NCI-H1417 (cell line): ENCODE data around the gene OSBPL3.
A peak's percentile ranks its signal among the peaks of the same experiment; 100 is the strongest.

Source experiments
- DNase-seq, 3 experiments: peaks; one replicate each; lab custom pipeline; 2025; lab: John Stamatoyannopoulos, UW

The OSBPL3 gene

GRCh38 chr7:24951441-24951980 is 28.5 kb downstream of the OSBPL3 start:
- DNase-seq = no peak

DNA sequence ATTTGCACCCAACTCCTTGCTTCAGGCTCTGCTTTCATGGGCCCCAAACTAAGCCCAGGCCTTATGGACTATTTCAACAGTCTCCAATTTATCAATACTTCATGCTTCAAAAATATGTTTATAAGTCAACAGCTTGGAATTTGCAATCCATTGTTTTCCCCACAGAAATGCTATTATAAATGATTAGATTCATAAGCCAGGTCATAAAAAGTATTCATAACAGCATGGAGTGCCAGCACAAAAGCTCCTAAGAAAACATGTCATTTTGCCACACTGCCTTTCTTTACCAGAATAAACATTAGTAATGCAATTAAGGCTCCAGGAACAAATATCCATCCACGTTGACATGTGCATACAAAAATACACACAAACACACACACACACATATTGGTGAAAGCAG is 30.1 kb downstream of the OSBPL3 start:
- DNase-seq = peak in 1 of 3 experiments; percentile 40

DNA sequence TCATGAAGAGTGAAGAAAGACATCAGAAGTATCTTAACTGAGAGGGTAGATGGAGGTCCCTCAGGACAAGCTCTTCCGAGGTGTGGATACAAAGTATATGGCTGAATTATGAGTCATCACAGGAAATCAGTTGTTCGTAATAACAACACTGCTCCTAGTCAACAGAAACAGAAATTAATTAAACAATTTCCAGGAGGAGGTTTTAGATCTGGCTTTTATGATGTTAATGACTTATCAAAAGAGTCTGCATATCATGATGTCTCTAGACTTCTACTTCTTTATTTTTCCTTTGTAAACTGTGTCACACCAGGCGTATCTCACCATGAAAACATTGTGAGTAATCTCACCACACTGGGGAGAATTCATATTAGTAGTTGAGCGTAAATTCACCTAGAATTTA is 31.2 kb downstream of the OSBPL3 start:
- DNase-seq = no peak

- no peak for DNase-seq
Observed at GRCh38 chr7:24946467-24946866, 33.5 kb downstream of the OSBPL3 start.

- no peak for DNase-seq
Observed at GRCh38 chr7:24945899-24946298, 34.1 kb downstream of the OSBPL3 start.

DNA sequence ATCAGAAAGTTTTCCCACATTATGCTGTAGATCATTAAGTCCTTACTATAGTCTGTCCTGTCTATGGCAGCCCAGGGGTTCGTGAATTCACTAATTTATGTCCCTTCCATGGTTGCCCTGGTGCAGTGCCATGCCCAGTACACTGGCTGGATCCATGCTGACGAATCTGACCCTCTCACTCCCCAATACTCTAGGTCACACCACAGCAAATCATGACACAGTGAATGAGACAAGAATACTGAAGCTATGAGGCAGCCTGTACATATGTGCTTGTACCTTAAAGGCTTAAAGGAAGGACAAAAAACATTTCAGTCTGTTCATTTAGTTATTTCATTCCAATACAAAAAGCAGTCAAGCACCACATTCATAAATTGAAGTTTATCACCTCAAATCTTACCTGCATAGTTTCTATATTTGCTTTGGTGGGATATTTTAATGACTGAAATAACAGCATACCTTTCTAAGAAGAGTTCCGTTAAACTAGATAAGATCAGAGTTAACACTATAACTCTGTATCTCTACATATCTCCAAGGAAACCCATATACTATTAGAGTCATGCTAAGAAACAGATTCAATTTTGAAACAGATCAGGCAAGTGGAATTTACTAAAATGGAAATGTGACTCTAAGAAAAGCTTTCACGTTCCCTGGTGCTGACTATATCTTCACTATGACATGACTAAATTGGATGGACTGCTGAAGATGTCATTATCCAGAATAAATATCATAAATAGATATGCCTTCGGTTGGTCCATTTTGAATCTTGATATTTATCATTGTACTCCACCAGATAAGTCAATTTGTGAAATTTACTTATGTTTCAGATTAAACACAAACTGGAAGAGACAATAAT is 36.7 kb downstream of the OSBPL3 start:
- no peak for DNase-seq

DNA sequence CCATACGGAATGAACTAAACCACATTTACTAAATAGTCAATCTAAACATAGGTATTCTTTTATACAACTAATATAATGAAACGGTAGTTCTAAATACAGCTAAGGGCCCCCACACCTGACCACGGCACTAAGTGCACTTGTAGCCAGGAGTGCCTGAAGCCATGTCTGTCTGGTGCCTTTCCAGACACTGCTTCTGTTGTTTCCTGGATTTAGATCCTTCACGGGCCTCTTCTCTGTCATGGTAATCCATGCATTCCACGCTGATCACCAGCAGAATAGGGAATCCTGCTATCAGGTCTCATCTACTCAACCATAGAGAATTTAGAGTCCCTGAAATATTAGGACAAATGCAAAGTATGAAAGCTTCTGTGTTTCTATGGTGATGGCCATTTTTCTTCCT is 37.8 kb downstream of the OSBPL3 start:
- no peak for DNase-seq

DNA sequence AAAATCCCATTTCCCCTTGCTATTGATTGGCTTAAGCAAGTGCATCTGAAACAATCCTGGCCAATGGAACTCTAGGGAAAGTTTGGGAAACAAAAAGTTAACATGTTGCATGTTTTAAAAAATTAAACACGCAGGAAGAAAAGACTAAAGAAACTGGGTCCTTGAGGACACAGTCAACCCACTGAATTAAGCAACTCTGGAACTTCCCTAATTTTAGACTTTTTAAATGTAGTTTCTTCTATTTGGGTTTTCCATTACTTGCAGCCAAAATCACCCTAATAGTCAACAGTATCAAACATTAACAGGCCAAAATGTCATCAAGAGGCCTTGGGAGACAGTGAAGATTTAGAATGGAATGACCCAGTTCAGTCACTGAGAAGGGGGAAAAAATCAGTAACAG is 40.6 kb downstream of the OSBPL3 start:
- DNase-seq = no peak

DNA sequence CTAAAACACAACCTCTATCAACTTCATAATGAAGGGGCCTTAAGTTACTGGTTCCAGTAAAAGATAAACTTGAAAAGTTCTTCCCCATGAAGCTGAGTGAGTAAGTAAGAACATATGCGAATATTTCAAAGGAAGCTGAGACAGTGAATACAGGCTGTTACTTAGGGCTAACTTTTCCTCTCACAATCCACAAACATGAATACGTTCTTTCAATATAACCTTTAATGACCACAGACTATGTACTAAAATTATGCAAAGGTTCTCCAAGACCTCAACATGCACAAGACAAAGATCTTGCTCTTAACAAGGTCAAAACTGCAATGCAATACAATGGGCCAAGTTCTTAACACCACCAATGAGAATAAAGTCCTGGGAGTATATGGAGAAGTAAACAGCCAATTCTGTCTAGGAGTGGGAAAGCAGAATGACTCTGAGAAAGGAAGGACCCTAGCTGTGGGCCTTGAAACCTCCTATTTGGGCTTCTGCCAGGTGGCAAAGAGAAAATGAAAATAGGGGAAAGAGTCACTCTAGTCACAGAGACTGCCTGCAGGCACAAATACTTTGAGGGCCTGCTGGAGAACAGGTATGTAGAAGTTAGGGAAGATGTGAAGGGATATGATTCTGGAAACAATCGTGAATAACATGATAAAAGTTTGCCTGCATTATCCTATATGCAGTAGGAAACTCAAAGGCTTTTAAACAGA is 43.7 kb downstream of the OSBPL3 start:
- DNase-seq = no peak

- DNase-seq = no peak
Observed at GRCh38 chr7:24933298-24933697, 46.7 kb downstream of the OSBPL3 start.

DNA sequence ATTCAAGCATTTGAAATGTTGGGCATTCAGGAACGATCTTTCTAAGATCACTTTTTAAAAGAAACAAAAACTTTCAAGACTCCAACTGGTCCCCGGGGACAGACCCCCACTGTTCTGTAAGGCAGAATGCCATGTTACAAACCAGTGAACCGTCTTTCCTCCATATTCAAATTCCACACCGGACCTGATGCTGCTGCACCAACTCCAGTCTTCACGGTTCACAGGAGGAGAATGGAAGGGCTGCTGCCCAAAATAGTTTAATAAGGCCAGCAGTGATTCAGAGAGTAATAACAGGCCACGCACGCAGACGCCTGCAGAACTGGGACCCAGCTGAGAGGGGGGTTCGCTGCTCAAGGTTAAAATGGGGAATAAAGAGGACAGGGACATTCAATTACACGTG is 47.2 kb downstream of the OSBPL3 start:
- no peak for DNase-seq

GRCh38 chr7:24932389-24932788 is 47.6 kb downstream of the OSBPL3 start:
- no peak for DNase-seq

GRCh38 chr7:24931844-24932243 is 48.1 kb downstream of the OSBPL3 start:
- no peak for DNase-seq

DNA sequence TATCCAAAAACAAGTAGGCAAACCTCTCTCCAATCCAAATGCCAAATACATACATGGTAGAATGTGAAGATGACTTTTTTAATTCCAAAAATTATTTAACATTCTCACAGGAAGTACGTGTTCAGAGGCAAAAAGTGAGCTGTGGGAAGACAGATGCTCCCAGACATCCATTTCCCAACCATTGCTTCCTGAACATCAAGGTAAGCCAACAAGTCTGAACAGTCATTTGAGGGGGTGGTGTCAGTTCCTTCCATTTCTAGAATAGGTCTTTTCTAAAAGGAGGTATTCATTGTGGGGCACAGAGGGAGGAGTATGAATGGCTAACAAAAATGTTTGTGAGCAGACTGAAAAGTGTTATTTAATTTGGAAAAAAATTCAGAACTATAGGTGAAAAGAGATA is 49.1 kb downstream of the OSBPL3 start:
- no peak for DNase-seq

GRCh38 chr7:24926623-24927524 is 53.1 kb downstream of the OSBPL3 start:
- no peak for DNase-seq

GRCh38 chr7:24924375-24924774 is 55.6 kb downstream of the OSBPL3 start:
- DNase-seq = peak in 1 of 3 experiments; percentile 45

DNA sequence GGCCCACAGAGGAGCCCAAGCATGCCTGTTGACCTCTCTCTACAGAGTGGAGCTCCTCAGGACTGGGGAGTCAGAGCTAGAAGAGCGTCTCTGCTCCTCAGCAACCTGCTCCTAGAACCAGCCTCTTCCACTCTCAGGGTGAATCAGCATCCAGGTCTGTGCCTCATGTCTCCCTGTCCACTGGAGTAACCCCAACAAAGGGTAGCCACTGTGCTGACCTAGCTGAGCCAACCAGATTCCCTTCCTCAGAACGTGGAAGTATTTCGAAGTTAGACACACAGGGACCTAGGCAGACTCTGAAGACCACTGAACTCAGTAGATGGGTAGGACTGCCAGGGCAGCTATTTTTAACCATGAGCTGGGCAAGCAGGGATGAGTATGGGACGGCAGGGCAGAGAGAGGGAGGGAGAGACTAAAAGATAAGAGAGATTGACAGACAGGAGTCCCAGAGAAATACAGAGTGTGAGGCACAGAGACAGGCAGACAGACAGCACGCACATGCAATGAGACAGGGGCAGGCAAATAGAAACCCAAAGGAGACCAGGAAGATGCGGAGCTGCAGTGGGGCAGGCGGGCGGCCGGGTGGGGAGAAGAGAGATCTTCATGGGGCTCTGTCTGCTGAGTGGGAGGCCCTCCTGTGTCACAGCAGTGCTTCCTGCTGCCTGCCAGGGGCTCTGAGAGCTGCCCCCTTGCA is 56.7 kb downstream of the OSBPL3 start:
- no peak for DNase-seq

- DNase-seq = no peak
Observed at GRCh38 chr7:24922099-24922773, 57.7 kb downstream of the OSBPL3 start.

DNA sequence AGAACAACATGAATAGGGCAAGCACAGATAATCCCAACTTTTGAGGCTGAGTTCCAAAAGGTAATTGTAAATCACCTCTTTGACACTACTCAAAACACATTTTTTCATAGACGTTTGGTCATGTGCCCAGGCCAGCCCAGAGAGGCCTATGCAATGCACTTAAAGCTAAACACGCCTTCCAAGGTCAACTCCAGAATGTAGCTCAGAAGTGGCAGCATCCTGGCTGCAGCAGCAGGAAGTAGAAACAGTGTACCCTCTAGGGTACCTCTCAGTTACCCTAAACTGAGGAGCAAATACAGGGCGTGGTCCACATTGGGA is 58.7 kb downstream of the OSBPL3 start:
- DNase-seq = no peak

DNA sequence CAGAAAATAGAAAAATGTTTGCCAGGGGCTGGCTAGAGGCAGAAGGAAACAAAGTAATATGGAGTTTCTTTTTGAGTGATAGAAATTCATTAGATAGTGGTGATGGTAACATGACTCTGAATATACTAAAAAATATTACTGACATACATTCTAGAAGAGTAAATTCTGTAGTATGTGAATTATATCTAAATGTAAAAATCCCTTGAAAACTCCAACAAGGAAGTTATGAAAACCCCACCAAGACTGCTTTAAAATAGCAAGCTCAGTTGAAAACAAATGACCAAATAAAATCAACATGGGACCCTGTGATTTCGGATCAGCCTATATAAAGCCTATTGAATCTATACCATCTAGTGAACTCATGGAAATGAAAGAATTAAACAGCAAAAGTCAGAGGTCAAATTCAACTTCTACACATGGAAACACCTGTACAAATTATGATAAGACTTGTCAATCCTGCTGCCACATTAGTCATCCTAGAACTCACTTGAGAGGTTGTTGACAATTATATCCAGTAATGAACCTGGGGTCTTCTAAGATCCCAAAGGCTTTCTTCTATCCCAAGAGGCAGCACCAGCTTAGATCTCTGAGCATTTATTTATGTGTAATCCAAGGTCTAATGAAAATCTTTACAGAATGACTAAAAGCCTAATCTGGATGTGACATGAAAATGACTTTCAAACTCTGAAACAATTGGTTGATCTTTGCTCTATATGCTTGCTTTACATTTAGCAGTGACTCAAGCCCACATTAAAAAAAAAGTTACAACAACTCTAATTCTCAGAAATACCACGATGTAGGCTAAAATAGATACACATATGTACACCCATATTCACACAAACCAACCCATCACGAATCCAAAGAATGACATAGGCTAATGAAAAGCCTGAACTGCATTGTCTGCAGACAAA is 59.3 kb downstream of the OSBPL3 start:
- DNase-seq = no peak
